ENCODE measurements around the gene ZNF227.
"Not testable (repeated sequence)": the region's sequence is repeated elsewhere in the genome, so short reads cannot be mapped to it uniquely, and the experiment has no call there.

DNA sequence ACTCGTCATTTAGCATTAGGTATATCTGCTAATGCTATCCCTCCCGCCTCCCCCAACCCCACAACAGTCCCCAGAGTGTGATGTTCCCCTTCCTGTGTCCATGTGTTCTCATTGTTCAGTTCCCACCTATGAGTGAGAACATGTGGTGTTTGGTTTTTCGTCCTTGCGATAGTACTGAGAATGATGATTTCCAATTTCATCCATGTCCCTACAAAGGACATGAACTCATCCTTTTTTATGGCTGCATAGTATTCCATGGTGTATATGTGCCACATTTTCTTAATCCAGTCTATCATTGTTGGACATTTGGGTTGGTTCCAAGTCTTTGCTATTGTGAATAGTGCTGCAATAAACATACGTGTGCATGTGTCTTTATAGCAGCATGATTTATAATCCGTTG is 8.4 kb downstream of the ZNF227 start:
- TF ChIP-seq CTCF, POLR2A (IDR thresholded peaks at IDR 0.05): not testable (repeated sequence)
